Endothelial cell of umbilical vein (primary cell): ENCODE results near the gene MAML3. TPM values are rescaled to one million over a fixed set of nuclear protein-coding genes. Genes with fewer than 3 reads are reported as not detected.

ENCODE experiments used
- BruUV-seq: library from RNA; stranded (reverse); fragments of 400-500 nt; replicated peaks from 2 replicates; lab custom pipeline; 2021; lab: Mats Ljungman, UMichigan
- CTCF ChIA-PET: fragments of 300-600, 350-600 bp; sonication (Branson Sonifier 250); formaldehyde crosslinking; loops from one replicate; lab custom pipeline; 2021; ENCODE audit warnings: antibody characterized with exemption, inconsistent platforms; lab: Charles Lee
- POLR2A ChIA-PET: fragments of 300-600, 350-600 bp; sonication (Branson Sonifier 250); formaldehyde crosslinking; loops from one replicate; lab custom pipeline; 2021; ENCODE audit warnings: antibody characterized with exemption, inconsistent platforms; lab: Charles Lee
- DNase-seq: peaks from one replicate; pipeline ENCODE4 v3.0.0-alpha.2; 2011; ENCODE audit warnings: low read depth, low spot score
- FAIRE-seq: peaks from 2 replicates; lab custom pipeline; 2011; peaks lifted over from hg19 to GRCh38; lab: Jason Lieb, UNC
- H2AFZ ChIP-seq: 2 replicates; pipeline ENCODE4 v1.6.0; 2012; ENCODE audit warnings: low read depth, low read length, control low read depth, inconsistent platforms
- H3K27ac ChIP-seq: 2 replicates; pipeline ENCODE4 v1.5.1; 2011; ENCODE audit warnings: low read depth, mild to moderate bottlenecking, control low read depth, low read length, moderate library complexity; ENCODE audit not compliant: insufficient read depth
- H3K27me3 ChIP-seq, 2 experiments: 2 replicates each; pipeline versions ENCODE4 v1.6.0 to v1.6.1; 2011; ENCODE audit warnings: low read length in 2 of 2, mixed read lengths in 1 of 2; ENCODE audit not compliant: control insufficient read depth in 2 of 2, insufficient read depth in 2 of 2
- H3K36me3 ChIP-seq, 2 experiments: 2 replicates in 1 of 2; 3 replicates in 1 of 2; pipeline ENCODE4 v1.5.1; 2011; ENCODE audit warnings: low read length in 2 of 2, mild to moderate bottlenecking in 1 of 2, moderate library complexity in 1 of 2; ENCODE audit not compliant: control insufficient read depth in 2 of 2, insufficient read depth in 2 of 2; ENCODE audit errors: extremely low read depth in 1 of 2
- H3K4me1 ChIP-seq: 3 replicates; pipeline ENCODE4 v1.5.1; 2011; ENCODE audit warnings: mild to moderate bottlenecking, low read length; ENCODE audit not compliant: control insufficient read depth, insufficient read depth; ENCODE audit errors: extremely low read depth
- H3K4me2 ChIP-seq: 2 replicates; pipeline ENCODE4 v1.6.1; 2011; ENCODE audit warnings: low read length, control low read depth, mixed read lengths; ENCODE audit not compliant: insufficient read depth
- H3K4me3 ChIP-seq, 3 experiments: fragments of 200-600 bp in 1 of 3; sonication (generic), shearing (Covaris generic) in 1 of 3; replicated peaks in 1 of 3; 2 replicates each; pipeline ENCODE4 v1.5.1; 2011 to 2016; ENCODE audit warnings: control low read depth in 3 of 3, low read length in 3 of 3, mild to moderate bottlenecking in 2 of 3, inconsistent platforms in 1 of 3, low read depth in 1 of 3, moderate library complexity in 1 of 3; ENCODE audit not compliant: insufficient read depth in 1 of 3
- H3K79me2 ChIP-seq: 2 replicates; pipeline ENCODE4 v1.6.0; 2012; ENCODE audit warnings: low read length, inconsistent platforms; ENCODE audit not compliant: control insufficient read depth, insufficient read depth
- H3K9ac ChIP-seq: replicated peaks from 2 replicates; pipeline ENCODE3; 2011; ENCODE audit warnings: low read length, control low read depth; ENCODE audit not compliant: insufficient read depth; ENCODE audit errors: extremely low read depth
- H3K9me1 ChIP-seq: replicated peaks from 3 replicates; pipeline ENCODE4 v1.6.0; 2011; ENCODE audit warnings: mild to moderate bottlenecking, low read length; ENCODE audit not compliant: control insufficient read depth, insufficient read depth; ENCODE audit errors: extremely low read depth
- H3K9me3 ChIP-seq: replicated peaks from 2 replicates; pipeline ENCODE4 v1.5.1; 2012; ENCODE audit warnings: low read length, inconsistent platforms; ENCODE audit not compliant: control insufficient read depth, insufficient read depth
- H4K20me1 ChIP-seq: replicated peaks from 2 replicates; pipeline ENCODE3; 2011; ENCODE audit warnings: mild to moderate bottlenecking, low read length; ENCODE audit not compliant: control insufficient read depth, insufficient read depth; ENCODE audit errors: extremely low read depth
- EZH2 ChIP-seq: IDR thresholded peaks from 2 replicates; pipeline ENCODE4 v1.6.1; 2012; ENCODE audit warnings: borderline replicate concordance, low read depth, mild to moderate bottlenecking, moderate library complexity, low read length, inconsistent platforms; ENCODE audit not compliant: severe bottlenecking
- FOS ChIP-seq: IDR thresholded peaks from 2 replicates; pipeline ENCODE4 v1.6.1; 2011; ENCODE audit warnings: mild to moderate bottlenecking, low read length, moderate library complexity, borderline replicate concordance; ENCODE audit not compliant: insufficient read depth
- GATA2 ChIP-seq: IDR thresholded peaks from 2 replicates; pipeline ENCODE4 v1.7.0; 2011; ENCODE audit warnings: low read depth, mild to moderate bottlenecking, moderate library complexity, mixed read lengths, low read length; ENCODE audit not compliant: insufficient read length, insufficient read depth
- JUN ChIP-seq: IDR thresholded peaks from 2 replicates; pipeline ENCODE4 v1.6.1; 2011; ENCODE audit warnings: borderline replicate concordance, low read depth; ENCODE audit not compliant: insufficient read length, insufficient read depth
- MAX ChIP-seq: IDR thresholded peaks from 2 replicates; pipeline ENCODE4 v1.6.1; 2011; ENCODE audit not compliant: insufficient read depth, insufficient read length
- MYC ChIP-seq: IDR thresholded peaks from one replicate; pipeline ENCODE4 v1.6.1; 2011; ENCODE audit warnings: mild to moderate bottlenecking, low read depth, low read length
- POLR2A ChIP-seq: IDR thresholded peaks from 2 replicates; pipeline ENCODE4 v1.6.1; 2012; ENCODE audit warnings: low read depth, mild to moderate bottlenecking, control low read depth, low read length
- dilution Hi-C: fragments of 300-500 bp; cut with MboI; formaldehyde crosslinking; loops from one replicate; pipeline ENCODE4 v1.15.0; 2019; ENCODE audit warnings: low sequenced_read_pairs; ENCODE audit not compliant: extremely low pct_ligation_motif_present
- intact Hi-C: fragments of 100-400 bp; cut with micrococcal nuclease; formaldehyde crosslinking; loops from one replicate; pipeline ENCODE4 v1.10.0; 2022
- polyA plus RNA-seq, 4 experiments: library from polyadenylated mRNA; depleted of rRNA in 3 of 4; stranded (reverse) in 3 of 4; unstranded in 1 of 4; fragments of >200 nt; gene quantifications; 2 replicates each; pipeline versions ENCODE4 v1.2.1 to v1.2.3, GENCODE V29; 2011 to 2012; ENCODE audit warnings: missing spikeins in 1 of 4
- total RNA-seq: library from RNA; stranded (reverse); gene quantifications from 2 replicates; pipeline ENCODE4 v1.2.3, GENCODE V29; 2021
- TF ChIP-seq, protein P1 (sequence below), 2 donors: IDR thresholded peaks; 1 replicate in 1 of 2; 2 replicates in 1 of 2; pipeline ENCODE4 v1.5.1; 2011; ENCODE audit warnings: low read length in 2 of 2, mild to moderate bottlenecking in 2 of 2, moderate library complexity in 2 of 2, control low read depth in 1 of 2, inconsistent platforms in 1 of 2, low read depth in 1 of 2; ENCODE audit not compliant: insufficient read depth in 1 of 2; ENCODE audit errors: extremely low read depth in 1 of 2

The MAML3 gene
- total and polyA plus RNA-seq, 2 donors (not counting 3 experiments of a cell fraction or from before 2014, with no cell fraction given): 14.0 to 20.3 TPM

GRCh38 chr4:139959396-139959795 lies 194.6 kb downstream of the MAML3 start:
- H3K79me2 ChIP-seq: no peaks in the 10 kb centered on the region
- DNase-seq: no peak
- CTCF ChIA-PET: interaction anchor here (1.5 to 1.8 kb wide), 2 partner anchors 20 to 400 kb away, joined by 3 to 8 read pairs; no protein-coding TSS in a partner anchor
- no peaks in the 10 kb centered on the region for H3K9me3 ChIP-seq
- POLR2A ChIA-PET: no interaction called here
- H3K27ac ChIP-seq: no peak overlapping the region
- no peak overlapping the region for H3K9ac ChIP-seq
- intact Hi-C loops: no loop called here
- no peak overlapping the region for H2AFZ ChIP-seq
- peaks cover 23% of the 10 kb centered on the region for H3K4me1 ChIP-seq
- FAIRE-seq: no peak
- no peaks in the 10 kb centered on the region for H3K9me1 ChIP-seq
- H3K4me2 ChIP-seq: no peak overlapping the region
- H3K36me3 ChIP-seq: no peaks in the 10 kb centered on the region
- no TSS peak for BruUV-seq
- no peaks in the 10 kb centered on the region for H4K20me1 ChIP-seq
- H3K27me3 ChIP-seq: no peaks in the 10 kb centered on the region
- dilution Hi-C loops: no loop called here
- no peak overlapping the region for H3K4me3 ChIP-seq
- no peak for TF ChIP-seq MYC
- TF ChIP-seq, protein P1, sequence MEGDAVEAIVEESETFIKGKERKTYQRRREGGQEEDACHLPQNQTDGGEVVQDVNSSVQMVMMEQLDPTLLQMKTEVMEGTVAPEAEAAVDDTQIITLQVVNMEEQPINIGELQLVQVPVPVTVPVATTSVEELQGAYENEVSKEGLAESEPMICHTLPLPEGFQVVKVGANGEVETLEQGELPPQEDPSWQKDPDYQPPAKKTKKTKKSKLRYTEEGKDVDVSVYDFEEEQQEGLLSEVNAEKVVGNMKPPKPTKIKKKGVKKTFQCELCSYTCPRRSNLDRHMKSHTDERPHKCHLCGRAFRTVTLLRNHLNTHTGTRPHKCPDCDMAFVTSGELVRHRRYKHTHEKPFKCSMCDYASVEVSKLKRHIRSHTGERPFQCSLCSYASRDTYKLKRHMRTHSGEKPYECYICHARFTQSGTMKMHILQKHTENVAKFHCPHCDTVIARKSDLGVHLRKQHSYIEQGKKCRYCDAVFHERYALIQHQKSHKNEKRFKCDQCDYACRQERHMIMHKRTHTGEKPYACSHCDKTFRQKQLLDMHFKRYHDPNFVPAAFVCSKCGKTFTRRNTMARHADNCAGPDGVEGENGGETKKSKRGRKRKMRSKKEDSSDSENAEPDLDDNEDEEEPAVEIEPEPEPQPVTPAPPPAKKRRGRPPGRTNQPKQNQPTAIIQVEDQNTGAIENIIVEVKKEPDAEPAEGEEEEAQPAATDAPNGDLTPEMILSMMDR (IDR thresholded peaks at IDR 0.05; ENCODE audit: extremely low read depth in 1 of 2, insufficient read depth in 1 of 2, low read depth in 1 of 2, low read length in 2 of 2): no peak
- TF ChIP-seq MAX: no peak
- TF ChIP-seq POLR2A: no peak
- TF ChIP-seq EZH2: no peak
- TF ChIP-seq GATA2: no peak
- TF ChIP-seq FOS: no peak
- TF ChIP-seq JUN: no peak
